HepG2 (cell line): Measurements from ENCODE around the gene ASCC2. TPM values are rescaled to one million over a fixed set of nuclear protein-coding genes. Genes with fewer than 3 reads are reported as not detected.

ENCODE experiments used
- ARNTL ChIP-seq: sonication (generic); formaldehyde crosslinking; IDR thresholded peaks from 2 replicates; pipeline ENCODE4 v1.4.0; 2020; ENCODE audit warnings: mild to moderate bottlenecking, missing genetic modification reagents
- CCAR2 ChIP-seq: fragments of 200-400 bp; formaldehyde crosslinking; optimal IDR thresholded peaks from 2 replicates; pipeline ENCODE3; 2018; ENCODE audit warnings: low read depth, mild to moderate bottlenecking, low read length, moderate library complexity
- ELK4 ChIP-seq: sonication (generic); formaldehyde crosslinking; IDR thresholded peaks from 2 replicates; pipeline ENCODE4 v1.9.0; 2021; ENCODE audit warnings: missing genetic modification reagents, borderline replicate concordance
- FOXK1 ChIP-seq: sonication (generic); formaldehyde crosslinking; IDR thresholded peaks from 2 replicates; pipeline ENCODE4 v1.4.0; 2020; ENCODE audit warnings: low read depth, missing genetic modification reagents, borderline replicate concordance
- HOXA3 ChIP-seq: sonication (generic); formaldehyde crosslinking; IDR thresholded peaks from 2 replicates; pipeline ENCODE4 v1.5.0; 2020; ENCODE audit warnings: missing genetic modification reagents
- JARID2 ChIP-seq: sonication (generic); formaldehyde crosslinking; IDR thresholded peaks from 2 replicates; pipeline ENCODE4 v1.8.1; 2023; ENCODE audit warnings: missing genetic modification reagents, inconsistent platforms; ENCODE audit not compliant: insufficient replicate concordance
- KMT2B ChIP-seq: IDR thresholded peaks from 2 replicates; pipeline ENCODE4 v1.6.1; 2016; ENCODE audit warnings: missing genetic modification reagents, missing compliant biosample characterization
- NR2C2 ChIP-seq: sonication (generic); formaldehyde crosslinking; IDR thresholded peaks from 2 replicates; pipeline ENCODE4 v1.4.0; 2020; ENCODE audit warnings: missing genetic modification reagents, mild to moderate bottlenecking, moderate library complexity, borderline replicate concordance
- RBFOX2 ChIP-seq: fragments of 200-400 bp; formaldehyde crosslinking; IDR thresholded peaks from 2 replicates; pipeline ENCODE4 v1.6.1; 2017; ENCODE audit warnings: low read depth, mild to moderate bottlenecking, low read length
- SATB2 ChIP-seq: sonication (generic); formaldehyde crosslinking; IDR thresholded peaks from 2 replicates; pipeline ENCODE4 v1.5.0; 2020; ENCODE audit warnings: missing genetic modification reagents
- TAF1 ChIP-seq: sonication (generic); formaldehyde crosslinking; IDR thresholded peaks from 2 replicates; pipeline ENCODE4 v1.4.0; 2020; ENCODE audit warnings: missing genetic modification reagents
- TFDP2 ChIP-seq: sonication (generic); formaldehyde crosslinking; IDR thresholded peaks from 2 replicates; pipeline ENCODE4 v1.4.0; 2020; ENCODE audit warnings: missing genetic modification reagents
- YY1 ChIP-seq: IDR thresholded peaks from 2 replicates; pipeline ENCODE4 v1.6.1; 2011; ENCODE audit warnings: low read length, low read depth, moderate library complexity, mild to moderate bottlenecking; ENCODE audit not compliant: insufficient read depth, insufficient replicate concordance
- ZHX1 ChIP-seq: sonication (generic); formaldehyde crosslinking; IDR thresholded peaks from 2 replicates; pipeline ENCODE4 v1.8.1; 2022; ENCODE audit warnings: low read depth, mild to moderate bottlenecking, missing genetic modification reagents
- ZNF501 ChIP-seq: sonication (generic); formaldehyde crosslinking; IDR thresholded peaks from 2 replicates; pipeline ENCODE4 v1.5.1; 2020; ENCODE audit warnings: mild to moderate bottlenecking, moderate library complexity, missing genetic modification reagents
- ZNF510 ChIP-seq: sonication (generic); formaldehyde crosslinking; IDR thresholded peaks from 2 replicates; pipeline ENCODE4 v1.4.0; 2020; ENCODE audit warnings: low read depth, mild to moderate bottlenecking, missing genetic modification reagents
- ZNF788 ChIP-seq: sonication (generic); formaldehyde crosslinking; IDR thresholded peaks from 2 replicates; pipeline ENCODE4 v1.5.0; 2020; ENCODE audit warnings: mild to moderate bottlenecking, missing genetic modification reagents, borderline replicate concordance
- ZNF790 ChIP-seq: sonication (generic); formaldehyde crosslinking; IDR thresholded peaks from 2 replicates; pipeline ENCODE4 v1.8.0; 2022; ENCODE audit warnings: missing genetic modification reagents, mild to moderate bottlenecking, borderline replicate concordance
- polyA plus RNA-seq, 8 experiments: library from polyadenylated mRNA; depleted of rRNA in 3 of 8; stranded (reverse) in 7 of 8; unstranded in 1 of 8; fragments of >200 nt; fragmentation: Illumina TruSeq in 4 of 8; extraction: Trizol in 4 of 8; gene quantifications; 2 replicates each; pipeline versions ENCODE4 v1.2.1 to v1.2.3, GENCODE V29; 2011 to 2016; ENCODE audit warnings: low read depth in 4 of 8, missing spikeins in 1 of 8, mixed read lengths in 1 of 8; ENCODE audit not compliant: insufficient read depth in 1 of 8
- total RNA-seq, 5 experiments: library from RNA; depleted of rRNA; stranded (reverse); fragments of >200 nt; fragmentation: Illumina TruSeq; extraction: Trizol; gene quantifications; 2 replicates each; pipeline ENCODE4 v1.2.3, GENCODE V29; 2016; ENCODE audit warnings: low read depth in 1 of 5
- TF ChIP-seq, protein P1 (sequence below): sonication (generic); formaldehyde crosslinking; conservative IDR thresholded peaks from 2 replicates; pipeline ENCODE4 v1.4.0; 2020; ENCODE audit warnings: missing genetic modification reagents

The ASCC2 gene
- total and polyA plus RNA-seq, 2 of the 13 experiments (the other 11 are each of a cell fraction or from before 2014, with no cell fraction given), result 26.2 to 26.3 TPM

DNA sequence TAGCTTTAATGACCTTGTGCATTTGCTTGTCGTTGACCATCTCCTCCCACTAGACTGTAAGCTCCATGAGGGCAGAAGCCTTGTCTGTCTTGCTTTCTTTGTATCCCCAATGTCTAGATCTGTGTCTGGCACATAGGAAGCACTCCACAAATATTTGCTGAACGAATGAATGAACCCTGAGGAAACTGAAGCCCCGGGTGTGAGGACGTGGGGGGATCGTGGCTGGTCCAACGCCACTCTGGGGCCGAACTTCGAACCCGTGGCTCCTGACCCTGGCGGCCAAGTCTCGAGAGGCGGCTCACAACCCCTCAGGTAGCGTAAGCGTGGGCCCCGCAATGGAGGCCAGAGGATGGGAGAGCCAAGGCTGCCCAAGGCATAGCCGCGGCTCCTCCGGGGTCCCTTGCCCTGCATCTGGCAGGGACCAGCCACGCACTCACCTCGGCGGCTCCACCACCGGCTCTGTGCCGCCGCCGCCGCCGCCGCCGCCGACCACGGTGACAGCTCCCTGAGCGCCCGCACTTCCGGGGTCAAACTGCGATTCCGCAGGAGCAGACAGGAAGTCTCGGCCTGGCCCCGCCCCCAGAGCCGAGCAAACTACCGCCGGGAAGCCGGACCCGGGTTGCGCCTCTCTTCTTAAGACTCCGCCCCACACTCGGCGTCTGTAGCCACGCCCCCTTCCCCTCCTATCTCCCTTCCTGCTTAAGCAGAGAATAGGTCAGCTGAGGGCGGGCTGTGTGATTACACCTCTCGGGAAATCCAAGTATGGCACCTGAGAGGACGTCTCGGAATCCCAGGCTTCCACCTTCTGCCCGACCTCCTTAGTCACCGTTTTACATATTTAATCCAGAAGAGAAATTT is at the start of gene ASCC2 (continued):
- TF ChIP-seq ELK4 (no peak), ZNF788 (CRISPR knock-in tag) (peak; percentile 54; the same call in 1 of the 2 replicates), KMT2B (peak; percentile 69; the same call in 1 of the 2 replicates), TFDP2 (no peak; the same call in 1 of the 2 replicates), NR2C2 (peak; percentile 98), YY1 (peak; percentile 29), RBFOX2 (peak; percentile 89), ZHX1 (CRISPR knock-in tag) (0 out of 2 replicates have a peak, but pooled peaks have one; percentile 20), ZNF790 (0 out of 2 replicates have a peak, but pooled peaks have one; percentile 27), FOXK1 (CRISPR knock-in tag) (0 out of 2 replicates have a peak, but pooled peaks have one; percentile 18), TAF1 (peak; percentile 55; the same call in 1 of the 2 replicates), HOXA3 (CRISPR knock-in tag) (peak; percentile 67), SATB2 (CRISPR knock-in tag) (peak; percentile 48; the same call in 1 of the 2 replicates), CCAR2 (no peak), ZNF501 (CRISPR knock-in tag) (peak; percentile 73), JARID2 (CRISPR knock-in tag) (no peak), ARNTL (0 out of 2 replicates have a peak, but pooled peaks have one; percentile 35), ZNF510 (0 out of 2 replicates have a peak, but pooled peaks have one; percentile 35)
- TF ChIP-seq, protein P1, sequence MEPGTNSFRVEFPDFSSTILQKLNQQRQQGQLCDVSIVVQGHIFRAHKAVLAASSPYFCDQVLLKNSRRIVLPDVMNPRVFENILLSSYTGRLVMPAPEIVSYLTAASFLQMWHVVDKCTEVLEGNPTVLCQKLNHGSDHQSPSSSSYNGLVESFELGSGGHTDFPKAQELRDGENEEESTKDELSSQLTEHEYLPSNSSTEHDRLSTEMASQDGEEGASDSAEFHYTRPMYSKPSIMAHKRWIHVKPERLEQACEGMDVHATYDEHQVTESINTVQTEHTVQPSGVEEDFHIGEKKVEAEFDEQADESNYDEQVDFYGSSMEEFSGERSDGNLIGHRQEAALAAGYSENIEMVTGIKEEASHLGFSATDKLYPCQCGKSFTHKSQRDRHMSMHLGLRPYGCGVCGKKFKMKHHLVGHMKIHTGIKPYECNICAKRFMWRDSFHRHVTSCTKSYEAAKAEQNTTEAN, result 0 out of 2 replicates have a peak, but pooled peaks have one; percentile 21
